HL-60 (cell line): ENCODE results near the gene IGSF8.

Experiments used
- DNase-seq, 2 experiments: peaks; one replicate each; pipeline ENCODE4 v3.0.0-alpha.2; 2010 to 2020; ENCODE audit warnings: low read depth in 1 of 2, low spot score in 1 of 2
- H3K27ac ChIP-seq: fragments of 250-450 bp; sonication (Bioruptor Pico); replicated peaks from 2 replicates; pipeline ENCODE4 v1.5.1; 2020; ENCODE audit warnings: mild to moderate bottlenecking, moderate library complexity
- H3K27me3 ChIP-seq: fragments of 250-450 bp; sonication (Bioruptor Pico); 2 replicates; pipeline ENCODE4 v1.5.1; 2021; ENCODE audit warnings: mild to moderate bottlenecking, moderate library complexity; ENCODE audit not compliant: insufficient read depth, poor library complexity, severe bottlenecking
- H3K4me3 ChIP-seq: replicated peaks from 2 replicates; pipeline ENCODE4 v1.5.1; 2011; ENCODE audit warnings: mild to moderate bottlenecking, control low read depth, low read length; ENCODE audit not compliant: insufficient read depth
- GABPA ChIP-seq: IDR thresholded peaks from 2 replicates; pipeline ENCODE4 v1.6.1; 2012; ENCODE audit warnings: low read depth
- POLR2AphosphoS5 ChIP-seq: IDR thresholded peaks from 2 replicates; pipeline ENCODE4 v1.6.1; 2012; ENCODE audit warnings: low read depth
- SPI1 ChIP-seq: IDR thresholded peaks from 2 replicates; pipeline ENCODE4 v1.6.1; 2012; ENCODE audit warnings: low read depth, mild to moderate bottlenecking, borderline replicate concordance
- TF ChIP-seq, protein P1 (sequence below): IDR thresholded peaks from one replicate; pipeline ENCODE4 v1.5.1; 2011; ENCODE audit warnings: low read length, control low read depth, inconsistent platforms; ENCODE audit not compliant: insufficient read depth
- TF ChIP-seq, protein P2 (sequence below): IDR thresholded peaks from 2 replicates; pipeline ENCODE4 v1.6.1; 2012; ENCODE audit warnings: low read depth; ENCODE audit not compliant: insufficient replicate concordance

The IGSF8 gene

DNA sequence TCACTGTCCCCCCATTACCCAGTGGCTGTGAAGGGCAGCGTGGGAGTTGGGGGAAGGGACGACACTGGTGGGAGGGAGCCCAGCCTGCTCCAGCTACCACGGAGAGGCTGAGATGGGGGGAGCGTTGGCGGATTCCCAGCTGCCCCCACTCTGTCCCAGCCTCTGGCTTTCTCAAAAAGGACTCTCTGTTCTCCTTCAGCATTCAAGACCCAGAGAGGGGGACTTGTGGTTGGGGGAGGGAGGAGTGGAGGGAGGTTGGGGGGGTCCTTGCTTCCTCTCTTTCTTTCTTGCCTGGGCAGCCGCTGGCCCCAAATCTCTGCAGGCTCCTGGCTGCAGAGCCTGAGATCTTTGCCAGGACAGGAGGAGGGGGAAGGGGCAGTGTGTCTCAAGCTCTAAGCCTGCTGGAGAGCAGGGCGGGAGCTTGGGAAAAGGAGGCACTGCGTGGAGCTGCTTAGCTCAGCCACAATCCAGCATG lies 19.3 kb upstream of the IGSF8 start:
- H3K27ac ChIP-seq = no peak overlapping the region
- no peak for DNase-seq
- no peaks in the 10 kb centered on the region for H3K27me3 ChIP-seq
- TF ChIP-seq, protein P1, sequence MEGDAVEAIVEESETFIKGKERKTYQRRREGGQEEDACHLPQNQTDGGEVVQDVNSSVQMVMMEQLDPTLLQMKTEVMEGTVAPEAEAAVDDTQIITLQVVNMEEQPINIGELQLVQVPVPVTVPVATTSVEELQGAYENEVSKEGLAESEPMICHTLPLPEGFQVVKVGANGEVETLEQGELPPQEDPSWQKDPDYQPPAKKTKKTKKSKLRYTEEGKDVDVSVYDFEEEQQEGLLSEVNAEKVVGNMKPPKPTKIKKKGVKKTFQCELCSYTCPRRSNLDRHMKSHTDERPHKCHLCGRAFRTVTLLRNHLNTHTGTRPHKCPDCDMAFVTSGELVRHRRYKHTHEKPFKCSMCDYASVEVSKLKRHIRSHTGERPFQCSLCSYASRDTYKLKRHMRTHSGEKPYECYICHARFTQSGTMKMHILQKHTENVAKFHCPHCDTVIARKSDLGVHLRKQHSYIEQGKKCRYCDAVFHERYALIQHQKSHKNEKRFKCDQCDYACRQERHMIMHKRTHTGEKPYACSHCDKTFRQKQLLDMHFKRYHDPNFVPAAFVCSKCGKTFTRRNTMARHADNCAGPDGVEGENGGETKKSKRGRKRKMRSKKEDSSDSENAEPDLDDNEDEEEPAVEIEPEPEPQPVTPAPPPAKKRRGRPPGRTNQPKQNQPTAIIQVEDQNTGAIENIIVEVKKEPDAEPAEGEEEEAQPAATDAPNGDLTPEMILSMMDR = no peak
- TF ChIP-seq SPI1 (no peak), GABPA (no peak), POLR2AphosphoS5 (no peak)
- TF ChIP-seq, protein P2, sequence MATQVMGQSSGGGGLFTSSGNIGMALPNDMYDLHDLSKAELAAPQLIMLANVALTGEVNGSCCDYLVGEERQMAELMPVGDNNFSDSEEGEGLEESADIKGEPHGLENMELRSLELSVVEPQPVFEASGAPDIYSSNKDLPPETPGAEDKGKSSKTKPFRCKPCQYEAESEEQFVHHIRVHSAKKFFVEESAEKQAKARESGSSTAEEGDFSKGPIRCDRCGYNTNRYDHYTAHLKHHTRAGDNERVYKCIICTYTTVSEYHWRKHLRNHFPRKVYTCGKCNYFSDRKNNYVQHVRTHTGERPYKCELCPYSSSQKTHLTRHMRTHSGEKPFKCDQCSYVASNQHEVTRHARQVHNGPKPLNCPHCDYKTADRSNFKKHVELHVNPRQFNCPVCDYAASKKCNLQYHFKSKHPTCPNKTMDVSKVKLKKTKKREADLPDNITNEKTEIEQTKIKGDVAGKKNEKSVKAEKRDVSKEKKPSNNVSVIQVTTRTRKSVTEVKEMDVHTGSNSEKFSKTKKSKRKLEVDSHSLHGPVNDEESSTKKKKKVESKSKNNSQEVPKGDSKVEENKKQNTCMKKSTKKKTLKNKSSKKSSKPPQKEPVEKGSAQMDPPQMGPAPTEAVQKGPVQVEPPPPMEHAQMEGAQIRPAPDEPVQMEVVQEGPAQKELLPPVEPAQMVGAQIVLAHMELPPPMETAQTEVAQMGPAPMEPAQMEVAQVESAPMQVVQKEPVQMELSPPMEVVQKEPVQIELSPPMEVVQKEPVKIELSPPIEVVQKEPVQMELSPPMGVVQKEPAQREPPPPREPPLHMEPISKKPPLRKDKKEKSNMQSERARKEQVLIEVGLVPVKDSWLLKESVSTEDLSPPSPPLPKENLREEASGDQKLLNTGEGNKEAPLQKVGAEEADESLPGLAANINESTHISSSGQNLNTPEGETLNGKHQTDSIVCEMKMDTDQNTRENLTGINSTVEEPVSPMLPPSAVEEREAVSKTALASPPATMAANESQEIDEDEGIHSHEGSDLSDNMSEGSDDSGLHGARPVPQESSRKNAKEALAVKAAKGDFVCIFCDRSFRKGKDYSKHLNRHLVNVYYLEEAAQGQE = no peak
- no peak overlapping the region for H3K4me3 ChIP-seq

DNA sequence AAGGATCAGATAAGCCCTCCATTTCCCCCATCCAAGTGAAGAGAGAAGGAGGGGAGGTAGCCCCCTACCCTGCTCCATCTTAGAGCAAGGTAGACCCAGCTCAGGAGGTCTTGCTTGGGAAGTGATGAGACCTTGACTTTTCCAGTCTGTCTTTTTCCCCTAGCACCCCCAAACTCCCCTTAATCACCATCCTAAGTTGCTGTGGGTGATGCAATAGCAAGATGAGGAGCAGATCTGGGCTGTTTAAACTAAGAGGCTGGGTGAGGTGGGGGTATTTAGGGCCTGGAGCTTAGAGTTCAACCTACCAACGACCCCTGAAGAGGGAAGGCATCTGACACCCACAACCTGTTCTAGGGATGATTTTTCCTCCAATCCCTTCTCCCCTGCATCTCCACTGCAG lies 18.9 kb upstream of the IGSF8 start:
- no peaks in the 10 kb centered on the region for H3K27me3 ChIP-seq

DNA sequence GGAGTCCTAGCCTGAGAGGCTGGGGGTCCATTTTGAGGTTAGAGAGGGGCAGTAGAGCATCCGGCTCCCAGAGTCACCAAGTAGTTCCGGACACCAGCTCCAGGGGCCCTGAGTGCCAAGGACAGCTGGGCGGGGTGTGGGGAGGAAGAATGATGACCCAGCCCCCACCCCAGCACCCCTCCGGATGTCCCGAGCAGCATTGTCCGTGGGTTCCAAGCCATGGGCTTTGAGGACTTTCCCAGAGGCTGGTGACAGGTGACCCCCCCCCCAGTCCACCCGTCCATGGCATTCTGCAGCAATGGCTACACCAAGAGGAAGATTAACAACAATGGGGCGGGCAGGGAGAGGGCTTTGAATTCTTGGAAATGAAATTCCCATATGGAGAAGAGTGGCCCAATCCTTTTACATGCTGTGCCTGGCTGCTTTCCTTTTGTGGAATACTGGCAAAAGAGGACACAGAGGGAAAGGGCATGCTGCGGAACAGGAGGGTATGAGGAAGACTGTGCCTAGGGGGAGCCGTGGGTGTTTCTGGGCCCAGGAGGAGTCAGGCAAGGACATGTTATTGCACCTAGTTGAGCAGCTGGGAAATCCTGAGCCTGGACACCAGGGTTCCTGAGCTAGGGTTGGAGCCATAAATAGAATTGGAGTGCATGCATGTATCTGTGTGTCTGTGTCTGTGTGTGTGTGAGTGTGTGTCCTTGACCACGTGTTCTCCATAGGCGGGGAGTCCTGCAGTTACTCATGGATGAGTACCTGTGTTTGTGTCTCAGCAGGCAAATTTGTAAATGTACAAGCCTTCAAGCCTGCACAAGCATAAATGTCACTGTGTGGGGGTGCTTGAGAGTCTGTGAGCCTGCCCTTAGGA lies 18.1 kb upstream of the IGSF8 start:
- TF ChIP-seq, protein P1 = no peak
- TF ChIP-seq POLR2AphosphoS5 (no peak), GABPA (no peak), SPI1 (no peak)
- TF ChIP-seq, protein P2 = no peak
- Histone ChIP-seq H3K27ac (no peak overlapping the region), H3K27me3 (no peaks in the 10 kb centered on the region), H3K4me3 (no peak overlapping the region)
- no peak for DNase-seq

More for the DNA sequence above, 18.9 kb upstream of the IGSF8 start:
- TF ChIP-seq, protein P1 = no peak
- TF ChIP-seq POLR2AphosphoS5 = no peak
- TF ChIP-seq, protein P2 = no peak
- TF ChIP-seq GABPA = no peak
- TF ChIP-seq SPI1 = no peak
- Histone ChIP-seq H3K27ac (no peak overlapping the region), H3K4me3 (no peak overlapping the region)
- DNase-seq = no peak
